ENCODE results near the gene CCDC141. TPM values are rescaled to one million over a fixed set of nuclear protein-coding genes. Genes with fewer than 3 reads are reported as not detected.

CCDC141 gene
- total and polyA plus RNA-seq, 2 experiments from 2014 or later, result 11.7 to 13.4 TPM

DNA sequence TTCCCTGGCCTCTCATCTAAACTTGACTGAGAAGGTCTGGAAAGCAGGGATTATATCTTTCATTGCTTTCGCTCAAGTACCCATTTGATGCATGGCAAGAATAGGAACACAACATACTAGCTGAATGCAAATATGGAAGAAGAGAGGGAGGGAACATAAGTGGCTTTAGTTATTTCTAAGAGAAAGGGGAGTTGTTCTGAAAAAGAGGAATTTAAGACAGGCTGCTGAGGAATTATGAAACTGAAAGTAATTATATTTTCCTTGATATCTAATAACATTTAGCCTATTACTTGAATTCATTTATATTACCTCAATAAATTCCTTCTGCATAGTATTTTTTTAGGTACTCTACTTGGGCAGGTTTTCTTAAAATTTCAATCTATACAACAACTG is 136.9 kb downstream of the CCDC141 start:
- DNase-seq (ENCODE audit: low spot score) (no peak), ATAC-seq (no peak)
- Histone ChIP-seq H3K4me1 (ENCODE audit: insufficient read depth) (no peaks in the 10 kb centered on the region), H3K4me2 (no peak overlapping the region), H4K20me1 (replicated peaks; ENCODE audit: insufficient read depth) (no peaks in the 10 kb centered on the region), H3K79me2 (replicated peaks; ENCODE audit: insufficient read depth) (no peaks in the 10 kb centered on the region), H3K27me3 (ENCODE audit: insufficient read depth) (no peaks in the 10 kb centered on the region), H3K4me3 (no peak overlapping the region), H3K27ac (ENCODE audit: low read depth) (no peak overlapping the region), H3K36me3 (ENCODE audit: insufficient read depth) (no peaks in the 10 kb centered on the region), H3F3A (replicated peaks; ENCODE audit: low read depth) (no peaks in the 10 kb centered on the region), H3K9me2 (ENCODE audit: insufficient read depth) (no peaks in the 10 kb centered on the region), H2AFZ (no peak overlapping the region)
- H3K9me3 Mint-ChIP-seq, result no peaks in the 10 kb centered on the region
- no peak overlapping the region for H3K4me3 Mint-ChIP-seq
- no peak overlapping the region for H3K27ac Mint-ChIP-seq
- no peaks in the 10 kb centered on the region for H3K36me3 Mint-ChIP-seq (ENCODE audit: low read depth)
- TF ChIP-seq ZNF462 (CRISPR knock-in tag; IDR thresholded peaks at IDR 0.05) (no peak), ETS1 (IDR thresholded peaks at IDR 0.05) (no peak), ZNF114 (CRISPR knock-in tag; IDR thresholded peaks at IDR 0.05) (no peak), ZNF331 (CRISPR knock-in tag; IDR thresholded peaks at IDR 0.05; ENCODE audit: low read depth) (no peak)
- peaks cover 10% of the 10 kb centered on the region; the same call in 2 of the 3 replicates for H3K4me1 Mint-ChIP-seq
- no peaks in the 10 kb centered on the region for H3K27me3 Mint-ChIP-seq (ENCODE audit: insufficient read depth, low read depth, poor library complexity)

- H3K4me2 ChIP-seq, result no peak overlapping the region
- Mint-ChIP-seq H3K4me1 (peaks cover 10% of the 10 kb centered on the region; the same call in 2 of the 3 replicates), H3K36me3 (ENCODE audit: low read depth) (no peaks in the 10 kb centered on the region), H3K4me3 (no peak overlapping the region), H3K9me3 (no peaks in the 10 kb centered on the region), H3K27me3 (ENCODE audit: insufficient read depth, low read depth, poor library complexity) (no peaks in the 10 kb centered on the region), H3K27ac (no peak overlapping the region)
- no peaks in the 10 kb centered on the region for H3F3A ChIP-seq (replicated peaks; ENCODE audit: low read depth)
- no peaks in the 10 kb centered on the region for H3K36me3 ChIP-seq (ENCODE audit: insufficient read depth)
- ATAC-seq, result no peak
- no peak overlapping the region for H3K4me3 ChIP-seq
- DNase-seq (ENCODE audit: low spot score), result no peak
- H3K27ac ChIP-seq (ENCODE audit: low read depth), result no peak overlapping the region
- H2AFZ ChIP-seq, result no peak overlapping the region
- no peaks in the 10 kb centered on the region for H3K79me2 ChIP-seq (replicated peaks; ENCODE audit: insufficient read depth)
- H3K4me1 ChIP-seq (ENCODE audit: insufficient read depth), result no peaks in the 10 kb centered on the region
- H3K27me3 ChIP-seq (ENCODE audit: insufficient read depth), result no peaks in the 10 kb centered on the region
- no peaks in the 10 kb centered on the region for H4K20me1 ChIP-seq (replicated peaks; ENCODE audit: insufficient read depth)
- no peaks in the 10 kb centered on the region for H3K9me2 ChIP-seq (ENCODE audit: insufficient read depth)
- TF ChIP-seq NANOG (IDR thresholded peaks at IDR 0.05; ENCODE audit: borderline replicate concordance) (no peak), CREB1 (CRISPR knock-in tag; IDR thresholded peaks at IDR 0.05; ENCODE audit: low read depth) (no peak), CTCF (conservative IDR thresholded peaks at IDR 0.05; ENCODE audit: low read depth in 2 of 2) (no peak), POLR2AphosphoS5 (IDR thresholded peaks at IDR 0.05; ENCODE audit: low read depth) (no peak), ZNF331 (CRISPR knock-in tag; IDR thresholded peaks at IDR 0.05; ENCODE audit: low read depth) (no peak), ETS1 (IDR thresholded peaks at IDR 0.05) (no peak)
Measured at GRCh38 chr2:178912416-178913048, 137.4 kb downstream of the CCDC141 start.

Measured in GM23338 (cell line).